ENCODE data around the gene LARGE1. TPM values are rescaled to one million over a fixed set of nuclear protein-coding genes. Genes with fewer than 3 reads are reported as not detected.

Gene LARGE1
- polyA plus RNA-seq, 3 donors: 0.05 to 0.13 TPM; not detected in 1

DNA sequence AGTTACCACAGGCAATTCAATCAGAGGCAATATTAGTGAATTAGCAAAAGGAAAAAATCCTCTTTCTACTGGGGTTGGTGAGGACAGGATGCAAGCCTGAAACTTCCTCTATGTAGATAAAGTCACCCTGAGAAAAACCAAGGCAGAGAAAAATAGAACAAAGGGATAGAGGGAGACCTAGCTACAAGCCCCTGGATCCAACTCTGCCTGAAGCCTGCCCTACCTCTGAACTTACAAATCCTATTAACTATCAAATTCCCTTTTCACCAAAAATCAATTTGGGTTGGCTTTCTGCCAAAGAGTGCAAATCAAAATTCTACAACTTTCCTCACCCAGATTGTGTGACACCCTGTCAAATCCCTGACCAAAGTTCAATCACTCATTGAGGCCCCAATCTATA is 161.3 kb downstream of the LARGE1 start:
- Histone ChIP-seq H3K9ac (ENCODE audit: insufficient read depth, low read length, poor library complexity, severe bottlenecking) (no peak overlapping the region), H3K4me3 (replicated peaks in 1 of 3; ENCODE audit: low read depth in 2 of 3, low read length in 3 of 3) (no peak overlapping the region), H3K4me2 (replicated peaks; ENCODE audit: extremely low read depth, low read length, poor library complexity, severe bottlenecking) (no peak overlapping the region), H3K36me3 (replicated peaks in 1 of 2; ENCODE audit: control insufficient read depth in 1 of 2, insufficient read depth in 2 of 2, low read length in 2 of 2) (no peaks in the 10 kb centered on the region), H3K79me2 (ENCODE audit: insufficient read depth, low read length) (no peaks in the 10 kb centered on the region), H4K20me1 (ENCODE audit: insufficient read depth, low read length) (no peaks in the 10 kb centered on the region), H2AFZ (ENCODE audit: insufficient read depth, low read depth, low read length, poor library complexity, severe bottlenecking) (no peak overlapping the region), H3K9me3 (replicated peaks in 1 of 2; ENCODE audit: control insufficient read depth in 1 of 2, insufficient read depth in 1 of 2, low read length in 2 of 2) (peaks cover 55 to 67% of the 10 kb centered on the region in 2 donors), H3K27ac (ENCODE audit: low read depth in 1 of 2, low read length in 2 of 2) (no peak overlapping the region), H3K27me3 (ENCODE audit: control insufficient read depth in 2 of 2, insufficient read depth in 2 of 2, low read length in 2 of 2) (no peaks in the 10 kb centered on the region), H3K4me1 (ENCODE audit: control insufficient read depth in 1 of 2, insufficient read depth in 2 of 2, low read length in 2 of 2) (no peaks in the 10 kb centered on the region)
- TF ChIP-seq CTCF (IDR thresholded peaks at IDR 0.05): no peak
- no peaks in the 10 kb centered on the region for H3K36me3 Mint-ChIP-seq
- H3K27ac Mint-ChIP-seq: no peak overlapping the region
- H3K9me3 Mint-ChIP-seq: peaks cover 15 to 56% (median 34%) of the 10 kb centered on the region in 7 donors
- no peaks in the 10 kb centered on the region for H3K27me3 Mint-ChIP-seq (ENCODE audit: low read depth in 3 of 3)
- no peak overlapping the region for H3K4me3 Mint-ChIP-seq
- no peaks in the 10 kb centered on the region for H3K4me1 Mint-ChIP-seq
- intact Hi-C loops (cut with micrococcal nuclease): no loop called here
- no peak for DNase-seq

DNA sequence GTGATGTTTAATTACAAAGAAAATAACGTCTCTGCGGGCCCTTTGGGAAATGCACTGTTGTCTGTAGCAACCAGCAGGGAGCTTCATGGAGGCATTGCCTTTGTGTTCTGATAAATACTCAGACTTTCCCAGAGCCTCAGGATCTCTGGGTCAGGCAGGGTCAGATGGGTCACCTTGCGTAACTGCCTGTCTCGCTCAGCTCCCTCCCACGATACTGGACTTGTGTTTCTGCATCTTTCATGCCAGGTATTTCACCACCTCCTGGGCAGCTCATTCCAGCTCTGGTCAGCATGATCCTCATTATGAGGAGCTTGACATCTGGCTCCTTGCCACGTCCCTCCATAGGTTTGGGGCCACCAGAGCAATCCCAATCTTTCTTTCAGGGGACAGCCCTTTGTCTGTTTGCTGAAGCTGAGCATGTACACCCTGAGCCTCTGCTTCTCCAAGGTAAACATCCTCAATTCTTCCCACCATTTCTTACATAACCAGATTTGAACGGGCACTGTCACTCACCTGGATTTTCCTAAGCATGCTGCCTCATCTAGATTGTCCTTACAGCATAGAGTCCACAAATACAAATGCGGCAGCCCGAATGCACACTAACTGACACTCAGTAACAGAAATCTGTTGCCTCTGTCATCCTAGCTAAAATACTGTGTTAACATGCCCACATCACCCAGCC is 162.3 kb downstream of the LARGE1 start:
- Histone ChIP-seq H3K36me3 (replicated peaks in 1 of 2; ENCODE audit: control insufficient read depth in 1 of 2, insufficient read depth in 2 of 2, low read length in 2 of 2) (no peaks in the 10 kb centered on the region), H3K9ac (ENCODE audit: insufficient read depth, low read length, poor library complexity, severe bottlenecking) (no peak overlapping the region), H3K27me3 (ENCODE audit: control insufficient read depth in 2 of 2, insufficient read depth in 2 of 2, low read length in 2 of 2) (no peaks in the 10 kb centered on the region), H4K20me1 (ENCODE audit: insufficient read depth, low read length) (no peaks in the 10 kb centered on the region), H3K79me2 (ENCODE audit: insufficient read depth, low read length) (no peaks in the 10 kb centered on the region), H3K27ac (ENCODE audit: low read depth in 1 of 2, low read length in 2 of 2) (no peak overlapping the region), H2AFZ (ENCODE audit: insufficient read depth, low read depth, low read length, poor library complexity, severe bottlenecking) (no peak overlapping the region), H3K4me3 (replicated peaks in 1 of 3; ENCODE audit: low read depth in 2 of 3, low read length in 3 of 3) (no peak overlapping the region), H3K4me1 (ENCODE audit: control insufficient read depth in 1 of 2, insufficient read depth in 2 of 2, low read length in 2 of 2) (no peaks in the 10 kb centered on the region), H3K4me2 (replicated peaks; ENCODE audit: extremely low read depth, low read length, poor library complexity, severe bottlenecking) (no peak overlapping the region), H3K9me3 (replicated peaks in 1 of 2; ENCODE audit: control insufficient read depth in 1 of 2, insufficient read depth in 1 of 2, low read length in 2 of 2) (peaks cover 60 to 73% of the 10 kb centered on the region in 2 donors)
- 81% methylated on average over 9 of the region's 9 CpGs for WGBS (ENCODE audit: insufficient coverage)
- Mint-ChIP-seq H3K9me3 (peaks cover 15 to 59% (median 36%) of the 10 kb centered on the region in 7 donors), H3K27ac (no peak overlapping the region), H3K36me3 (no peaks in the 10 kb centered on the region), H3K27me3 (ENCODE audit: low read depth in 3 of 3) (no peaks in the 10 kb centered on the region), H3K4me1 (no peaks in the 10 kb centered on the region), H3K4me3 (no peak overlapping the region)
- no peak for TF ChIP-seq CTCF (IDR thresholded peaks at IDR 0.05)
- intact Hi-C loops (cut with micrococcal nuclease): no loop called here
- DNase-seq: no peak
